ENCODE measurements around the gene SPATA21.

DNA sequence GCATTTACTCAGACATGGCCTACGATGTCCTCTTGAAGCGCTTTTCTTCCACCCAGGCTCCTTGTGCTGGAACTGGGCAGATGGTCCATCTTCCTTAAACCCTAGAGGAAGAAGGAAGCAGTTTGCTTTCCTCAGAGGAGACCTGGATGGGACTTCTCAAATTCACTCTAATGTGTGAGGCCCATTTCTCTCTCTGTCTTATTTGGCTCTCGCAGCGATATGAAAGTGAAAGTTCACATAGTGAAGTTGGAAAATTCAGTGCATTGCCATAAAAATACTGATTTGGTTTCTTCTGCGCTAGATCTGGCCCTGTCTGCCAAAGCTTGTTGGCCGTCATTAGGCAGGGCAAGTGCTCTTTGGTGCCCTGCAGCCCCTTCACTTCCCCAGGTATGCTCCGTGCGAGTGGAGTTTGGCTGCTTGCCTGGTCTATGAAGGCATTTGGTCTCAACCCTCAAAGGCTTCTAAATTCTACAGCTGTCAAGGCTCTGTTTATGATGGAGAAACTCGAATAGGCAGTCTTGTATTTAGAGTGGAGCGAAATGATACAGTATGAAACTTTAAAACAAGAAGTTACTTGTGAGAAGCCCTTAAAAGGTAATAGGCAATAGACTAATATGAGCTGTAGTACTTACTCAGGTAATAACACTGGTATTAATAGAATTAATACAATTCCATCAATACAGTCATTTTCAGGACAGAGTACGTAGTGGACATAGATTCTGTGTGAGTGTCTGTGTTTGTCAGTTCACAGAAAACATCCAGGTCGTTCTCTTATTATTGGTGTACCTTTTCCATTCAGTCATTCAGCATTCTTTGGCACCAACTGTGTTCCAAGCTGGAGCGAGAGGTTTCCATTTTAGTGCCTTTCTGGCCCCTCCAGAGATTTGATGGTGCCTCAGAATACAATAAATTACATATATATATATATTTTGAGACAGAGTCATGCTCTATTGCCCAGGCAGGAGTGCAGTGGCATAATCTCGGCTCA, 49.7 kb downstream of the SPATA21 start:
- TF ChIP-seq EZH2 (IDR thresholded peaks at IDR 0.05; ENCODE audit: insufficient read depth, poor library complexity, severe bottlenecking) (no peak), EZH2phosphoT487 (IDR thresholded peaks at IDR 0.05; ENCODE audit: insufficient read depth, low read depth) (no peak)
